HCT116 (cell line): ENCODE measurements around the gene RHBDF1. TPM values are rescaled to one million over a fixed set of nuclear protein-coding genes. Genes with fewer than 3 reads are reported as not detected.

Source experiments
- ATAC-seq: fragments of 200-7000 bp; cut with Tn5 transposase; 2 replicates; pipeline ENCODE4 v1.9.1; 2020; ENCODE audit warnings: mild to moderate bottlenecking, moderate library complexity
- BruUV-seq: library from RNA; stranded (reverse); fragments of 400-500 nt; replicated peaks from 2 replicates; lab custom pipeline; 2021; lab: Mats Ljungman, UMichigan
- CTCF ChIA-PET: fragments of 300-600 bp; sonication (Branson Sonifier 250); formaldehyde crosslinking; loops from one replicate; lab custom pipeline; 2021; ENCODE audit warnings: antibody characterized with exemption; lab: Charles Lee
- POLR2A ChIA-PET: fragments of 300-600, 350-600 bp; sonication (Branson Sonifier 250); formaldehyde crosslinking; loops from one replicate; lab custom pipeline; 2021; ENCODE audit warnings: antibody characterized with exemption; lab: Charles Lee
- RAD21 ChIA-PET, 2 experiments: fragments of 300-600 bp; sonication (Branson Sonifier 250); formaldehyde crosslinking; loops; one replicate each; lab custom pipeline; 2023; ENCODE audit warnings: low total read pairs in 2 of 2; ENCODE audit not compliant: uncharacterized antibody in 2 of 2, unreplicated experiment in 2 of 2, low non-redundant PET in 1 of 2; lab: Charles Lee
- DNase-seq: peaks from one replicate; pipeline ENCODE4 v3.0.0-alpha.2; 2010; ENCODE audit warnings: low read depth, low spot score
- H2AFZ ChIP-seq: fragments of 200-600 bp; shearing (Covaris generic), sonication (generic); 2 replicates; pipeline ENCODE4 v1.6.1; 2017; ENCODE audit warnings: low read depth, mixed run types, mixed read lengths, antibody characterized with exemption, low read length; ENCODE audit not compliant: poor library complexity, severe bottlenecking
- H3K27ac ChIP-seq: 2 replicates; pipeline ENCODE4 v1.5.1; 2012; ENCODE audit warnings: low read depth, low read length
- H3K27me3 ChIP-seq: fragments of 200-600 bp; sonication (generic); 2 replicates; pipeline ENCODE4 v1.6.1; 2016; ENCODE audit warnings: mixed run types, low read length, mixed read lengths; ENCODE audit not compliant: insufficient read depth
- H3K36me3 ChIP-seq, 2 experiments: fragments of 200-500 bp in 1 of 2; fragments of 200-600 bp in 1 of 2; sonication (Bioruptor generic) in 1 of 2; sonication (generic) in 1 of 2; 2 replicates each; pipeline versions ENCODE4 v1.5.1 to v1.6.1; 2014 to 2016; ENCODE audit warnings: low read length in 2 of 2, inconsistent platforms in 1 of 2, mixed read lengths in 1 of 2, mixed run types in 1 of 2; ENCODE audit not compliant: insufficient read depth in 2 of 2, control insufficient read depth in 1 of 2
- H3K4me1 ChIP-seq, 2 experiments: fragments of 200-600 bp in 1 of 2; sonication (generic) in 1 of 2; 2 replicates each; pipeline versions ENCODE4 v1.5.1 to v1.6.1; 2012 to 2017; ENCODE audit warnings: low read length in 2 of 2, inconsistent platforms in 1 of 2, mild to moderate bottlenecking in 1 of 2, mixed read lengths in 1 of 2, mixed run types in 1 of 2, moderate library complexity in 1 of 2; ENCODE audit not compliant: insufficient read depth in 2 of 2, control insufficient read depth in 1 of 2
- H3K4me2 ChIP-seq: fragments of 200-600 bp; sonication (generic); 2 replicates; pipeline ENCODE4 v1.6.1; 2017; ENCODE audit warnings: mixed run types, low read length, mixed read lengths
- H3K4me3 ChIP-seq, 2 experiments: fragments of 200-600 bp in 1 of 2; sonication (generic) in 1 of 2; replicated peaks in 1 of 2; 2 replicates each; pipeline ENCODE4 v1.5.1; 2011 to 2016; ENCODE audit warnings: low read length in 2 of 2, control low read depth in 1 of 2, low read depth in 1 of 2, mild to moderate bottlenecking in 1 of 2, mixed read lengths in 1 of 2, mixed run types in 1 of 2
- H3K79me2 ChIP-seq: fragments of 200-600 bp; sonication (generic); 2 replicates; pipeline ENCODE4 v1.6.1; 2017; ENCODE audit warnings: mild to moderate bottlenecking, mixed run types, low read length, moderate library complexity, mixed read lengths; ENCODE audit not compliant: insufficient read depth
- H3K9ac ChIP-seq: fragments of 200-600 bp; sonication (generic); 2 replicates; pipeline ENCODE4 v1.6.1; 2016; ENCODE audit warnings: low read length, mixed read lengths
- H3K9me2 ChIP-seq: fragments of 200-600 bp; sonication (generic), shearing (Covaris generic); 2 replicates; pipeline ENCODE4 v1.6.1; 2017; ENCODE audit warnings: mixed run types, mild to moderate bottlenecking, moderate library complexity; ENCODE audit not compliant: insufficient read depth
- H3K9me3 ChIP-seq, 2 experiments: fragments of 200-500 bp in 1 of 2; fragments of 200-600 bp in 1 of 2; sonication (Bioruptor generic) in 1 of 2; sonication (generic) in 1 of 2; 2 replicates each; pipeline ENCODE4 v1.6.1; 2014 to 2017; ENCODE audit warnings: low read length in 2 of 2, mixed read lengths in 2 of 2, inconsistent platforms in 1 of 2, low read depth in 1 of 2, mild to moderate bottlenecking in 1 of 2, mixed run types in 1 of 2, moderate library complexity in 1 of 2; ENCODE audit not compliant: control insufficient read depth in 1 of 2, insufficient read depth in 1 of 2
- H4K20me1 ChIP-seq: fragments of 200-600 bp; sonication (generic), shearing (Covaris generic); 2 replicates; pipeline ENCODE4 v1.6.1; 2017; ENCODE audit warnings: mixed run types, mild to moderate bottlenecking, moderate library complexity; ENCODE audit not compliant: insufficient read depth
- CBX3 ChIP-seq: IDR thresholded peaks from 2 replicates; pipeline ENCODE4 v1.6.1; 2012; ENCODE audit warnings: low read depth
- CEBPB ChIP-seq: IDR thresholded peaks from 2 replicates; pipeline ENCODE4 v1.6.1; 2012; ENCODE audit warnings: low read depth
- ELF1 ChIP-seq: IDR thresholded peaks from 2 replicates; pipeline ENCODE4 v1.6.1; 2012; ENCODE audit warnings: low read depth, borderline replicate concordance
- EZH2phosphoT487 ChIP-seq: fragments of 200-600 bp; IDR thresholded peaks from 2 replicates; pipeline ENCODE4 v1.6.1; 2018; ENCODE audit warnings: antibody characterized with exemption, borderline replicate concordance
- JUND ChIP-seq: IDR thresholded peaks from 2 replicates; pipeline ENCODE4 v1.6.1; 2012
- POLR2A ChIP-seq: IDR thresholded peaks from 2 replicates; pipeline ENCODE4 v1.7.0; 2011; ENCODE audit warnings: borderline replicate concordance; ENCODE audit not compliant: insufficient read depth, insufficient read length; ENCODE audit errors: extremely low read depth
- RAD21 ChIP-seq: IDR thresholded peaks from 2 replicates; pipeline ENCODE4 v1.6.1; 2012; ENCODE audit warnings: low read depth, mild to moderate bottlenecking
- SP1 ChIP-seq: IDR thresholded peaks from 2 replicates; pipeline ENCODE4 v1.6.1; 2012; ENCODE audit warnings: low read depth
- SRF ChIP-seq: IDR thresholded peaks from 2 replicates; pipeline ENCODE4 v1.6.1; 2012; ENCODE audit warnings: low read depth
- TCF7L2 ChIP-seq: IDR thresholded peaks from 2 replicates; pipeline ENCODE4 v1.7.0; 2011; ENCODE audit warnings: borderline replicate concordance, inconsistent platforms; ENCODE audit not compliant: insufficient read depth, insufficient read length; ENCODE audit errors: extremely low read depth
- ZFX ChIP-seq: fragments of 450-650 bp; IDR thresholded peaks from 2 replicates; pipeline ENCODE4 v1.6.1; 2017
- intact Hi-C: fragments of 100-400 bp; cut with micrococcal nuclease; formaldehyde crosslinking; loops from 2 replicates; pipeline ENCODE4 v1.10.0; 2022
- total RNA-seq: library from RNA; stranded (reverse); gene quantifications from one replicate; pipeline ENCODE4 v1.2.1, GENCODE V29; 2021; ENCODE audit not compliant: unreplicated experiment
- TF ChIP-seq, protein P1 (sequence below): IDR thresholded peaks from 2 replicates; pipeline ENCODE4 v1.6.1; 2012
- TF ChIP-seq, protein P2 (sequence below): IDR thresholded peaks from 2 replicates; pipeline ENCODE4 v1.6.1; 2012; ENCODE audit warnings: low read depth
- TF ChIP-seq, protein P3 (sequence below), 3 experiments: fragments of 200-600 bp in 1 of 3; sonication (generic) in 1 of 3; IDR thresholded peaks in 2 of 3; conservative IDR thresholded peaks in 1 of 3; 2 replicates each; pipeline ENCODE4 v1.5.1; 2012 to 2017; ENCODE audit warnings: low read depth in 2 of 3, low read length in 2 of 3, antibody characterized with exemption in 1 of 3, borderline replicate concordance in 1 of 3, control low read depth in 1 of 3, mild to moderate bottlenecking in 1 of 3, mixed read lengths in 1 of 3, mixed run types in 1 of 3, moderate library complexity in 1 of 3; ENCODE audit not compliant: insufficient read depth in 1 of 3

The RHBDF1 gene
- total RNA-seq, 1 experiment from 2014 or later = 19.8 TPM

DNA sequence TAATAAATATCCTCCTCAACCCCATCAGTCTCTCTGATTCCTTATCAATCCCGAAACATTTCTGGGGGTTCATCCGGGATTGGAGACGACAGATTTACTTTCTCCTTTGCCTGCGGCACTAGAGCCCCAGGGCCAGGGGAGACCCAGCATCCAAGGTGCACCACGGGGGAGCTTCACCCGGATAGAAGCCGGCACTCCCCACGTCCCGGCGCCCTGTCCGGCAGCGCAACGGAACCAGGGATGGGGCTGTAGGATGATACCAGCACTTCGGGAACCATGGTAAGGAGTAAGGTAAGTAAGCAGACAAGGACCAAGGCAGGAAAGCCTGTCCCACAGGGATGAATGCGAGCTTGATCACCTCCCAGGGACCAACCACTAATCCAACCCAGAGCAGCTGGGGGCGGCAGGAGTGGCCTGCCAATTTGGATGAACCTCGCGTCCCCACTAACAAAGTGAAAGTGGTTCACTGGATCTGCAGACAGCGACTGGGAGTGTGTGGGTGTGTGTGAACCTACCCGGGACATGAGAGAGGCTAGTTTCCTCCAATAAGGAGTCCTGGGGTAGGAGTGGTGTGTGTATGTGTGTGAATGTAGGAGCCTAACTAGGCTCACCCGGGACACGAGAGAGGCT lies 30.9 kb downstream of the RHBDF1 start:
- intact Hi-C loops = no loop called here
- ATAC-seq (no peak), DNase-seq (no peak)
- ChIA-PET RAD21 (no interaction called here), POLR2A (no interaction called here), CTCF (no interaction called here)
- H3K27me3 ChIP-seq = no peaks in the 10 kb centered on the region
- no peak overlapping the region for H3K4me3 ChIP-seq
- no TSS peak for BruUV-seq
- peaks cover 0 to 11% of the 10 kb centered on the region in 2 experiments; a peak in 1 of 4 replicates for H3K36me3 ChIP-seq
- no peak overlapping the region for H3K9ac ChIP-seq
- TF ChIP-seq RAD21 = no peak
- no peak for TF ChIP-seq ZFX
- TF ChIP-seq, protein P1, sequence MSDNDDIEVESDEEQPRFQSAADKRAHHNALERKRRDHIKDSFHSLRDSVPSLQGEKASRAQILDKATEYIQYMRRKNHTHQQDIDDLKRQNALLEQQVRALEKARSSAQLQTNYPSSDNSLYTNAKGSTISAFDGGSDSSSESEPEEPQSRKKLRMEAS = no peak
- no peak for TF ChIP-seq SRF
- TF ChIP-seq JUND = no peak
- TF ChIP-seq POLR2A = no peak
- no peak for TF ChIP-seq SP1
- TF ChIP-seq, protein P2, sequence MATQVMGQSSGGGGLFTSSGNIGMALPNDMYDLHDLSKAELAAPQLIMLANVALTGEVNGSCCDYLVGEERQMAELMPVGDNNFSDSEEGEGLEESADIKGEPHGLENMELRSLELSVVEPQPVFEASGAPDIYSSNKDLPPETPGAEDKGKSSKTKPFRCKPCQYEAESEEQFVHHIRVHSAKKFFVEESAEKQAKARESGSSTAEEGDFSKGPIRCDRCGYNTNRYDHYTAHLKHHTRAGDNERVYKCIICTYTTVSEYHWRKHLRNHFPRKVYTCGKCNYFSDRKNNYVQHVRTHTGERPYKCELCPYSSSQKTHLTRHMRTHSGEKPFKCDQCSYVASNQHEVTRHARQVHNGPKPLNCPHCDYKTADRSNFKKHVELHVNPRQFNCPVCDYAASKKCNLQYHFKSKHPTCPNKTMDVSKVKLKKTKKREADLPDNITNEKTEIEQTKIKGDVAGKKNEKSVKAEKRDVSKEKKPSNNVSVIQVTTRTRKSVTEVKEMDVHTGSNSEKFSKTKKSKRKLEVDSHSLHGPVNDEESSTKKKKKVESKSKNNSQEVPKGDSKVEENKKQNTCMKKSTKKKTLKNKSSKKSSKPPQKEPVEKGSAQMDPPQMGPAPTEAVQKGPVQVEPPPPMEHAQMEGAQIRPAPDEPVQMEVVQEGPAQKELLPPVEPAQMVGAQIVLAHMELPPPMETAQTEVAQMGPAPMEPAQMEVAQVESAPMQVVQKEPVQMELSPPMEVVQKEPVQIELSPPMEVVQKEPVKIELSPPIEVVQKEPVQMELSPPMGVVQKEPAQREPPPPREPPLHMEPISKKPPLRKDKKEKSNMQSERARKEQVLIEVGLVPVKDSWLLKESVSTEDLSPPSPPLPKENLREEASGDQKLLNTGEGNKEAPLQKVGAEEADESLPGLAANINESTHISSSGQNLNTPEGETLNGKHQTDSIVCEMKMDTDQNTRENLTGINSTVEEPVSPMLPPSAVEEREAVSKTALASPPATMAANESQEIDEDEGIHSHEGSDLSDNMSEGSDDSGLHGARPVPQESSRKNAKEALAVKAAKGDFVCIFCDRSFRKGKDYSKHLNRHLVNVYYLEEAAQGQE = no peak
- no peak for TF ChIP-seq EZH2phosphoT487
- TF ChIP-seq ELF1 = no peak
- no peak for TF ChIP-seq TCF7L2
- no peak for TF ChIP-seq CEBPB
- no peak for TF ChIP-seq CBX3
- TF ChIP-seq, protein P3, sequence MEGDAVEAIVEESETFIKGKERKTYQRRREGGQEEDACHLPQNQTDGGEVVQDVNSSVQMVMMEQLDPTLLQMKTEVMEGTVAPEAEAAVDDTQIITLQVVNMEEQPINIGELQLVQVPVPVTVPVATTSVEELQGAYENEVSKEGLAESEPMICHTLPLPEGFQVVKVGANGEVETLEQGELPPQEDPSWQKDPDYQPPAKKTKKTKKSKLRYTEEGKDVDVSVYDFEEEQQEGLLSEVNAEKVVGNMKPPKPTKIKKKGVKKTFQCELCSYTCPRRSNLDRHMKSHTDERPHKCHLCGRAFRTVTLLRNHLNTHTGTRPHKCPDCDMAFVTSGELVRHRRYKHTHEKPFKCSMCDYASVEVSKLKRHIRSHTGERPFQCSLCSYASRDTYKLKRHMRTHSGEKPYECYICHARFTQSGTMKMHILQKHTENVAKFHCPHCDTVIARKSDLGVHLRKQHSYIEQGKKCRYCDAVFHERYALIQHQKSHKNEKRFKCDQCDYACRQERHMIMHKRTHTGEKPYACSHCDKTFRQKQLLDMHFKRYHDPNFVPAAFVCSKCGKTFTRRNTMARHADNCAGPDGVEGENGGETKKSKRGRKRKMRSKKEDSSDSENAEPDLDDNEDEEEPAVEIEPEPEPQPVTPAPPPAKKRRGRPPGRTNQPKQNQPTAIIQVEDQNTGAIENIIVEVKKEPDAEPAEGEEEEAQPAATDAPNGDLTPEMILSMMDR (IDR thresholded peaks at IDR 0.05 in 2 of 3, conservative IDR thresholded peaks at IDR 0.05 in 1 of 3; ENCODE audit: borderline replicate concordance in 1 of 3, insufficient read depth in 1 of 3, low read depth in 2 of 3, low read length in 2 of 3) = no peak
- no peaks in the 10 kb centered on the region for H3K9me2 ChIP-seq
- H3K4me1 ChIP-seq = peaks cover 0 to 7% of the 10 kb centered on the region in 2 experiments; a peak in 1 of 4 replicates
- no peaks in the 10 kb centered on the region for H4K20me1 ChIP-seq
- no peak overlapping the region for H3K4me2 ChIP-seq
- no peaks in the 10 kb centered on the region for H3K79me2 ChIP-seq
- H3K9me3 ChIP-seq = no peaks in the 10 kb centered on the region
- no peak overlapping the region for H2AFZ ChIP-seq
- H3K27ac ChIP-seq = no peak overlapping the region
